ENCODE data around the gene EID3.
"Not testable (repeated sequence)": the region's sequence is repeated elsewhere in the genome, so short reads cannot be mapped to it uniquely, and the experiment has no call there.

The EID3 gene

DNA sequence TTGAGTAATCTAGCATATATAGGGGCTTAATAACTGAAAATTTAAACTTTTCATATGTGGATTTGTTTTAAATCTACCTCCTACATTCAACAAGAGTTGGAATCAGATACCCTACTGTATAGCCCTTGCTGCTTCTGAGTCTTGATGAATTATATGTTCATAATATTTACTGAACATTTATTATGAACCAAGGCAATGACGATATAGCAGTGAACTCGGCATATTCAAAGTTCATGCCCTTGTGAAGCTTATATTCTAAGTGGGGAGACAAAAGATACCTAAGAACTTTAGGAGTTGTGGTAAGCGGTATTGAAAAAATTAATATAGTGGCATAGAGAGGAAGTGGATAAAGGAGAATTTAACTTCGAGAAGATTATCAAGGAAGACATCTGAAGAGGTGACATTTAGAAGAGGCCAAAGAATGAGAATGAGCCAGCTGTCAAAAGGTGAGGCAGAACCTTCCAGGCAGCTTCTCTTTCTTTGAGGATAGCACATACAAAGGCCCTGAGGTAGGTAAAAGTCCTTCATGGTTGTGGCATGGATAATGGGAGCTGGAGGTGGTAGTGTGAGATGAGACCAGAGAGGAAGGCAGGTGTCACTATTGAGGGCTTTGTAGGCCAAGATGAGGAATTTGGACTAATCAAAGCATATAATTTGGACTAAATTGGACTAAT, 10.2 kb downstream of the EID3 start:
- DNase-seq (ENCODE audit: low read depth): no peak

DNA sequence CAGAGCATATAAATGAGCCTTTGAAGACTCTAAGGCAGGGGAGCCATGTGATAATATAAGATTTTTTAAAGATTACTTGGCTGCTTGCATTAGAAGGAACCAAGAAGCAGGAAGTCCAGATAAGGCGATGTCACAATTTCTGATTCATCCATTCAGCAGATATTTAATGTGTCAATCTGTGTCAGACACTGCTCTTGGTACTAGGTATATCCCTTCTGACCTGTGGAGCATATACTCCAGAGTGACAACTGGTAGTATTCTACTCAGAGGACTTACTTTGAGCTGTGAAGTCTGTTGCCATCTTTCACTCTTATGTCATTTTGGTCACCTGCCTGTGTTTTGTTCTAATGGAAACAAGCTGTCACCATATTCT, 10.7 kb downstream of the EID3 start:
- DNase-seq (ENCODE audit: low read depth): no peak

DNA sequence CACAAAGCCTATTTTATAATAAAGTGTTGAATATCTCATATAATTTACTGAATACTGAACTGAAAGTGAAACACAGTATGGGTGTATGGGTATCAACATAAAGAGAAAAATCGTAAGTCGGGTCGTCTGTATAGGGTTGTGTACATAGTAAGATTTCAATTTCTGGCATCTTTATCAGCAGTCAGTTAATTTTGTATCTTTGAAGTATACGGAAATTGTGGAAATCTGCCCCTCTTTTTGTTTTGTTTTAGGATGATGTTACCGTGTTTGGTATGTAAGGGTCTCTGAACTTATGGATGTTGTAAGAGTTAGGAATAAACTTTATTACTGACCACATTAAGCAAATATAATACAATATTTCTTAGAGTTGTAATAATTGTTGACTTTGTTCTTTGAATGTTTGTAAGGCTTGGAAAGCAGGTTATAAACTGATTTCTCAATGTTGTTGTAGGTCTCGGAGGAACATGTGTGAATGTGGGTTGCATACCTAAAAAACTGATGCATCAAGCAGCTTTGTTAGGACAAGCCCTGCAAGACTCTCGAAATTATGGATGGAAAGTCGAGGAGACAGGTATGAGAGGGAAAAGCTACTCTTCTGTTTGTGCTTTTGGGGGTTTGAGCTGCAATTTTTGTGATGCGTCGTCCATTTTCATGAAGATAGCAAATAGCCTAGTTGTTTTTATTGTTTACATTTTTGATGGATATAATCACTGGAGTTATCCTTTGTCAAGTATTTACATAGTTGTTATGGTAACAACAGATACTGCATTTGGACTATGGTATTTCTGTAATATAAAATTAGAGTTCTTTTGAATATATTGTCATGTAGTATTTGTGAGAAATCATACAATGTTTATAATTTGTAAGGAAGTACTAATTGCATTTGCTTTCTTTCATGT, 12.0 kb downstream of the EID3 start:
- no peak for DNase-seq (ENCODE audit: low read depth)

DNA sequence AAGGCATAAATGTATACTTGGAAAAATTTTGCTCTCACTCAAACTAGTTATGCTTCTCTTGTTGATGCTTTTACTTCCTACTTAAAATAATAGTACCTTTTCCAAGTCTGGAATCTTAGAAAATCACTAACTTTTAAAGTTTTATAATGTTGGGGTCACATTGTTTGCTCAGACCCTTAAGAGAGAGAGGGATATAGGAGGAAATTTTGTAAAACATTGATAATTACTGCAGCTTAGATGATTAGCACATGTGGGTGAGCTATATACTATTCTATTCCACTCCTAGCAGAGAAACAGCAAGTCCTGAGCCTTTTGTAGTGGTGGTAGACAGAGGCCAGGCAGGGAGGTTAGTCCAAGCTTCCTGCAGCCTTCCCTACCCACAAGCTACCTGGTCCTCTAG, 13.4 kb downstream of the EID3 start:
- no peak for DNase-seq (ENCODE audit: low read depth)

DNA sequence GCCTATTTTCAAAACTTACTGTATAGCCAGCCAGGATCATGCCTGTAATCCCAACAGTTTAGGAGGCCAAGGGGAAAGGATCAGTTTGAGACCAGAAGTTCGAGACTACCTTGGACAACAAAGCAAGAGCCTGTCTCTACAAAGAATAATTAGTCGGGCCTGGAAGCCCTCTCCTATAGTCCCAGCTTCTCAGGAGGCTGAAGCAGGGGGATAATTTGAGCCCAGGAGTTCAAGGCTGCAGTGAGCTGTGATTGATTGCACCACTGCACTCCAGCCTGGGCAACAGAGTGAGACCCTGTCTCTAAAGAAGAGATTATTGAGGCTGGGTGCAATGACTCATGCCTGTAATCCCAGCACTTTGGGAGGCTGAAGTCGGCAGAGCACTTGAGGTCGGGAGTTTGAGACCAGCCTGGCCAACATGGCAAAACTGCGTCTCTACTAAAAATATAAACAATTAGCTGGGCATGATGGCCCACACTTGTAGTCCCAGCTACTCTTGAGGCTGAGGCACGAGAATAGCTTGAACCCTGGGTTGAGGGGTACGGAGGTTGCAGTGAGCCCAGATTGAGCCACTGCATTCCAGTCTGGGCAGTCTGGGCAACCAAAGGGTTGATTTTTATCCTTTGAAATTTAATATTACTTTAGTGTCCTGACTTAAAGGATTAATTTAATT, 14.1 kb downstream of the EID3 start:
- DNase-seq (ENCODE audit: low read depth): no peak

DNA sequence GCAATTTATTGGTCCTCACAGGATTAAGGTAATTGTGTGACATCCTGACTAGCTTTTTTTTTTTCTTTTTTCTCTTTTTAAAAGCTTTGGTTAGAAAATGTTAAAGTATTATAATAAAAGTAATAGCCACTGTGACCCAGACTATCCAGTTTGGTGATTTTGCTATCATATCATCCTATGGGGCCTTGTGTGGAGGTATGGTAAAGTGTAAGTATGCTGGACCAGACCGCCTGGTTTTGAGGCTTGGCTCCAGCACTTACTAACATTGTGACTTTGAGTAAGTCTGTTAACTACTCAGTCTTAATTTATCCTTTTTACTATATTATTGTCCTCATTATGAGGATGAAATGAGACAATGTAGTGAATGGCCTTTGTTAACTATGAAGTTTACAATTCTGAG, 15.5 kb downstream of the EID3 start:
- DNase-seq (ENCODE audit: low read depth): no peak

DNA sequence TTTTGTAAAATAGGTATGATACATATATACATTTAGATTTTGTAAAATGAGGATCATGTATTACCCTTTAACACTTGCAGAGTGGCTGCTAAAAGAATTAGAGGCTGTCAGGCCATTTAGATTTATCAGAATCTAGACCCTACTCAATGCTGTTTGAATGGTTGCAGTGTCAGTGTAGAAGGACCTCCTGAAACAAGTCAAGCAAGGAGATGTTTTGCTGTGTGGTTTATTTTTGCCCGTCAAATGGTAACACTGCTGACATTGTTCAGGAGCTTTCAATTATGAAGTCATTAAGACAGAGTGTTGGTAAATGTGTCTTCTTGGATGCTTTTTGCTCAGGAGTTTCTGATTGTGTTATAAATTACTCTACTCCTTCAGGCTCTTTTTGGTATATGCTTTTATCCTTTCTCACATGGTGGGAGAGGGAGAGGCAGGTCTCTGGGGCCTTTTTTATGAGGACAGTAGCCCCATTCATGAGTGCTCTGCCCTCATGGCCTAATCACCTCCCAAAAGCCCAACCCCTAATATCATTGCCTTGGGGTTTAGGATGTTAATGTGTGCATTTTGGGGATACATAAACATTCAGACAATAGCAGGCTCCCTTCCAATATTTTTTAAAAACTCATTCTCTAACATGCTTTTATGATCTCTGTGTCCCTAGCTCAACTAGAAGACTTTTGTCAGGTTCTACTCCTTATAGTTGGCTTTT, 16.5 kb downstream of the EID3 start:
- DNase-seq (ENCODE audit: low read depth): no peak

DNA sequence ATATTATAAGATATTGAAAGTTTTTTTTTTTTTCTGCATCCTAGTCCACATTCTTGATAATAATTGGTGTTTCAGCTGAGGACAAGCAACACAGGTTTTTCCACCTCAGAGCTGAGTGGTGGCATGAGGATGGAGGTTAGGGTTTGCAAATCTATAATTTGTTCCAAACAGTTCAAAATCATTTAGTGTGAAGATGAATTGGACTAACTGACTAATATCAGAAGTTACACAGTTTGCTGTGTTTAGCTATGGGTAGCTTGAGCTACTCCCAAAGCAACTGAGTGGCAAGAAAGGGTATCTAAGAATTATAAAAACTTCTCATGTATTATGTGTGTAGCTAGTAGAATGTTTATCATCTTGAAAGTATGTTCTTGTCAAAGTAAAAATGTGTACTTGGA, 17.1 kb downstream of the EID3 start:
- no peak for DNase-seq (ENCODE audit: low read depth)

DNA sequence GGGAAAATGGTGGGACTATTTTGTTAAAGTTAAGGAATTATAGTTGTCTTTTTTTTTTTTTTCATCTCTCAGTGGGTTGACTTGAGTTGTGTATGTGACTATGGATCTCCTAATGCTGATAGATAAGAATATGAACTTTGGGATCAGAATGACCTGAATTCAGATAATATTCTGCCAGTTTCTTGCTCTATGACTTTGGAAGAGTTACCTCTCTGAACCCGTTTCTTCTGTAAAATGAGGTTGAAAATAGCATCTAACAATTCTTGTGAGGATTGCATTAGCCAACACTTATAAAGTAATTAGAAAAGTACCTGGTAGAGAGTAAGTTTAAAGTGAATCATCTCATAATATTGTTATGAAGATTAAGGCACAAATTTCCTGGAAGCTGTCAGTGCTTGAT, 18.4 kb downstream of the EID3 start:
- no peak for DNase-seq (ENCODE audit: low read depth)

DNA sequence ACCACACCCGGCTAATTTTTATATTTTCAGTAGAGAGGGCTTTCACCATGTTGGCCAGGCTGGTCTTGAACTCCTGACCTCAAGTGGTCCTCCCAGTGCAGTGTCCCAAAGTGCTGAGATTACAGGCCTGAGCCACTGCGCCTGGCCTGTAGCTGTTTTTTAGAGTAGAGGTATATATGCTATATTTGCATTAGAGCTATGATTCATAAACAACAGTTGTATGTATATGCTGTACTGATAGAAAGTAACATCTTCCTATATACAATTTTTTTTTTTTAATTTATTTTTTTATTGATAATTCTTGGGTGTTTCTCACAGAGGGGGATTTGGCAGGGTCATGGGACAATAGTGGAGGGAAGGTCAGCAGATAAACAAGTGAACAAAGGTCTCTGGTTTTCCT, 19.0 kb downstream of the EID3 start:
- not testable (repeated sequence) for DNase-seq (ENCODE audit: low read depth)

DNA sequence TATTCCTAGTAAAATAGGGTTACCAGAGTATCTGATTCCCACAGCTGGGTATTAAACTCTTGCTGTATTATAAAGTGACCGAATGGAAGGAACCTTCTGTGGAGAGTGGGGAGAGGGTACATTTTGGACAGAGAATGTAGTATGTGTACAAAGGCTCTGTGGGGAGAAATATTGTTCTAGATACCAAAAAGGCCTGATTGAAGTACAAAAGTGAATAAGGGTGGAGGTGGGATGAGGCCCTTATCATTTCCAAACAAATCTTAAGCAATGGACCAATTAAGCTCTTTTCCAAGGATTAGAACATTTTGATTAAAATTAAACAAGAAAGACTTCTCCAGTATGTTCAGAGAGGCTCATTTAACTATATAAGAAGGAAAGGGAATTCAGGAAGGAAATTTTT, 20.4 kb downstream of the EID3 start:
- DNase-seq (ENCODE audit: low read depth): no peak

DNA sequence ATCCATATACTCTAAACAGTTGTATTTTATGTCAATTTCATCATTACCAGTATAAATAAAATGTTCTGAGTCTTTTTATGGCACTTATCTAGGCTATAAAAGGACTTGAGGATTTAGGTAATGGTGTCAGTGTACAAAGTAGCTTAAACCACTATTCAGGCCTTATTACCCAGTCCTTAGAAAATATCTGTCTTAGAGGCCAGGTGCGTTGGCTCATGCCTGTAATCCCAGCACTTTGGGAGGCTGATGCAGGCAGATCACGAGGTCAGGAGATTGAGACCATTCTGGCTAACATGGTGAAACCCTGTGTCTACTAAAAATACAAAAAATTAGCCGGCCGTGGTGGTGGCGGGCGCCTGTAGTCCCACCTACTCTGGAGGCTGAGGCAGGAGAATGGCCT, 24.7 kb downstream of the EID3 start:
- DNase-seq (ENCODE audit: low read depth): not testable (repeated sequence)

DNA sequence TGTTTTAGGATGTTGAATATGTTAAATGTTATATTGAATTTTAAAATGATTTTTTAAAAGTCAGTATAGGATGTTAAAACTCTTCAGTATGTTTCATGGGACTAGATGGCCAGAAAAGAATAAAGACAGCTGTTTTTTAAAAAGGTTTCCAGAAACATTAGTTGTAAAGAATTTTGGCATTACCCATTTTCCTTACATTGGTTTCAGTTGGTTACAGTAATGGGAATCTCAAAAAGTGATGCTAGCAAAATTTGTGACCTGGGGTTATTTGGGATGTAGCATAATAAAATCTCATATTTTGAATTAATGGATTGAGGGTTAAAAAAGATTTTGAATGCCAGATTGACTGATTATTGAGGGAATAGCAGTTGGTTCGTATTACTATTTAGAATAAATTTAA, 25.3 kb downstream of the EID3 start:
- no peak for DNase-seq (ENCODE audit: low read depth)

DNA sequence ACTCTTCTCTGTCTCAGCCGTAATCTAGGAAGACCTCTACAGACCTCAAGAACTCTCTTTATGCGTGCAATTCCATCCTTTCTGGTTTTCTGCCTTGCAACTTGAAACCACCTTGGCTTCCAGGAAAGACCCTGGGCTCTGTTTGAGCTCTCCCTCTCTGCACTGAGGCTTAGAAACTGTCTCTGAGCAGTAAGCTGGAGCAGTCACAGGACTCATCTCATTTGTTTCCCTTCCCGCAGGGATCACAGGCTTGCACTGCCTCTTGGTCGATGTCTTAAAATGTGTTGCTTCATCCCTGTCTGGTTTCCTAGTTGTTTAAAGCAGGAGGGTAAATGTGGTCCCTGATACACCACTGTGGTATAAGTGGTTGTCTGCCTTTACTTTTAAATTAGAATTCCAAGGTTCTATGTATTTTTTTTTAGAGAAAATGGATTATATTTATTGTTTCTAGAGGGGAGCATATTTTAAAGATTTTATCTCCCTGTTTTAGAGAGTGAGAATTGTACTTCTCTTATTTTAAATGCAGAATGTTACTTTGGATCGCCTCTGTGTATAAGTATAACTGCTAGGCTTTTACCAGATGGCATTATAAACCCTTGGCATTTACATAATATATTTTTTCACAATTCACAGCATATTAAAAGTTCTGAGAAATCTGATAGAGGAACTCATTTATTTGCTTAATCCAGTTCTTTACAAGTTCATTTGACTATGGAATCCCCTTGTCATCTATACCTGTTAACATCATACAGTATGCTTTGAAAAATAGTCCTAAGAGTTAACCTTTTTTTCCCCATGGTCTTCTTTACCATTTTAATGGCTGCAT, 26.4 kb downstream of the EID3 start:
- no peak for DNase-seq (ENCODE audit: low read depth)

DNA sequence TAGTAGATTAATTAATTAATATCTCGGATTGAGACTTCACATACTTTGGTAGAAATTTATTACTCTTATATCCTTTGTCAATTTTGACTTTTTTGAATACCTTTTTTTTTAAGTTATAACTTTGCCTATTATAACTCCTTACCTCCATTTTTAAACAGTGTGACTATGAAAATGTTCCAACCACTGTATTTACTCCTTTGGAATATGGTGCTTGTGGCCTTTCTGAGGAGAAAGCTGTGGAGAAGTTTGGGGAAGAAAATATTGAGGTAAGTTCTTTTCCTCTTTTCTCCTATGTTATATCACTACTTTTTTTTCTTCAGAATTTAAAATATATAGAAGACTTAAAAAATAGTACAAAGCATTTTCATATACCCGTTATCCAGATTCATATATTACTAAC, 27.8 kb downstream of the EID3 start:
- no peak for DNase-seq (ENCODE audit: low read depth)

DNA sequence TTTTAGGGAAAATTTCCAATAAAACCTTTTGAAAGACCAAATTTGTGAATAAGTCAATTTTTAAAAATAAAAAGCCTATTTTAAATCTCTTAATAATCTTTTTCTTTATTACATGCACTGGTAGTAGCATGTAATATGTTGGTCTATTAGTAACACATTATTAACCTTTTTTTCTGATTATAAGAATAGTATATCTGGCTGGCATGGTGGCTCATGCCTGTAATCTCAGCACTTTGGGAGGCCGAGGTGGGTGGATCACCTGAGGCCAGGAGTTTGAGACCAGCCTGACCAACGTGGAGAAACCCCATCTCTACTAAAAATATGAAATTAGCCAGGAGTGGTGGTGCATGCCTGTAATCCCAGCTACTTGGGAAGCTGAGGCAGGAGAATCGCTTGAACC, 28.7 kb downstream of the EID3 start:
- not testable (repeated sequence) for DNase-seq (ENCODE audit: low read depth)

DNA sequence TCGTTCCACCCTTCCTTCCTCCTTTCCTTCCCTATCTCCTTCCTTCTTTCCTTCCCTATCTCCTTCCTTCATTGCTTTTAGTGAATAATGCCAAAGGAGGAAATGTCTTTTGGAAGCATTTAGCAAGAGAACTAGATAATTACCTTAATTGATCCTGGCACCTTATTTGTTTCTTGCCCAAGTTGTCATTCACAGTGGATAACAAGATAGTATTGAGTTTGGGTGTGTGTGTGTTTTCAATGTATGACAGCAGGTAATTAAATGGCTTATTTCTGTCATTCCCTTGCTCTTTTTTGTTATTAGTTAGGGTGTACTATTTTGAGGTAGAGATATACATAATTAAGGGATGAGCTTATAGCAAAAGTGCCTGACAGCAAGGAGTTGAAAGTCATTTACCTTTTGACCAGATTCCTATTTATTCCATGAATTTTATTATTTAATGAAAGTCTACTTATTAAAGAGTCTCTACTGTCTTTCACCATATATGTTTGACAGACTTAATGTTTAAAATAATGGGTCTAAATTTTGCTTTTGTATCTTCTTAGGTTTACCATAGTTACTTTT, 30.2 kb downstream of the EID3 start:
- DNase-seq (ENCODE audit: low read depth): no peak

DNA sequence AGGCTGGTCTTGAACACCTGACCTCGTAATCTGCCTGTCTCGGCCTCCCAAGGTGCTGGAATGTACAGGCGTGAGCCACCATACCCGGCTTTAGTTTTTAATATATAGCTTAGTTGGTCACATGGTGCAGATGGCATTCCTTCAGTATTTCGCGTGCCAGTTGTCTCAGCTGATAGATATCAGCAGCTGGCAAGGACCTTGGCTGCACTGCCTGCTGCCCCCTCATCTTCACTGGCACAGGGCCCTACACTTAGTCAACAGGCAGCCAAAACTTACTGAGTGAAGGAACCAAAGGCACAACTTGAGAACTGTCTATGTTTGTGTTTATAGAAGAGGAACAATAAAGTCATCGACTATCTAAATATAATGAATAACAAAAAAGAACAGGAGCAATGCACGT, 31.0 kb downstream of the EID3 start:
- no peak for DNase-seq (ENCODE audit: low read depth)

DNA sequence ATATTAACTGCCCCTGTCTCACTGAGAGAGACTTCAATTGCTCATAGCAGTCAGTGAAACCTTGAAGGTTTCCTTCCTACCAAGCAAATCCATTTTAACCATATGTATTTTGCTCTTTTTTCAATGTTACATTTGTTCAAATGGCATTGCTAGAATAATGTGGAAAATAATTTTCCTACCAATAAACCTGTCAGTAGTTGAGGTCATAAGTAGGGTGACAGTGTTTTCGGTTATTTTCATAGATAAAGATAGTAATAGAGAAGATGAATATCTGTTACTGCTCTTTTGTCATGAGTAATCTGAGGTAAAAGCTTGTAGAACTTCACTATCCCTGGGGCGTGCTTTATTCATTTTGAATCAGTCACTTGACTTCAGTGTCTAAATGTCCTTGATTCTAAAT, 32.6 kb downstream of the EID3 start:
- DNase-seq (ENCODE audit: low read depth): no peak

DNA sequence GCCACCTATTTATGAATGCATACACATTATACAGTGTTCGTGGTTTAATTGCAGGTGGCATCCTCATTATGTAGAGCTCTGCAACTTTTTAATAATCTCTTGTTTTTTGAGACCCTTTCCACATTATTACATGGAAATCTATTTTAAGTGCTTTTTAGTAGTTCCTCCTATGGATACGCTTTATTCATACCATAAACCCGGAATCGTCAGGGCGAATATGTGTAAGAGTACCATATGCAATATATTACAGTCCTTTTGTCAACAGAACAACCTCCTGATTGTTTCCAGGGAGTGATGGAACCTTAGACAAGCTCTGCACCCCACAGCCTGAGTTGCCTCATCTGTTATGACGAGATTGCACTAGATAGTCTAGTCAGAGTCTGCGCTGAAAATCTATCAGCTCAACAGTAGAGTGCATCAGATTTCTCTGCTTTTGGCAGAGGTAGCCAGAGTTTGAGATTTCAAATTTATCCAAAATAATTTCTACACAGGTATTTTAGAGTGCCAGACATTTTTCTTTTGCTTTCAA, 33.6 kb downstream of the EID3 start:
- DNase-seq (ENCODE audit: low read depth): no peak

DNA sequence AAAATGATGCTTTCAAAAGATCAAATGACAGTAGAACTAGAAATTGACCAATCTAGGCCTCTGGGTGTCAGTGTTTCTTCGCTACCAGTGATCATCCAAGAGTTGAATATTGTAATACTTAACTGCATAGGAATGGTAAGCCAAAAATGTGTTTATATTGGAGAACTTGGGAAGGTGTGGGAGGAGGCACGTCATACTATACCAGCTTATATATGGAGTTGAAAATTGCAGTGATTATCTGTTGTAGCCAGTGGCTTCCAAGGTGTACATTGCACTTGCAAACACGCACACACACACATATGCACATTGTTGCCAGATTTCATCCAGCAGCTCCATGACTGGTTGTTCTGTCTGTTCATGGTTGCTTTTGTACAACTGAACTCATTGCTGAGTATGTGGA, 36.1 kb downstream of the EID3 start:
- DNase-seq (ENCODE audit: low read depth): no peak
